CD4-positive, alpha-beta T cell treated with Interleukin-17A for 4 hours (primary cell): ENCODE results near the gene FLII.
A peak's percentile ranks its signal among the peaks of the same experiment; 100 is the strongest.
"Not testable (repeated sequence)": the region's sequence is repeated elsewhere in the genome, so short reads cannot be mapped to it uniquely, and the experiment has no call there.

ENCODE experiments used
- DNase-seq: peaks from one replicate; pipeline ENCODE4 v3.0.0-alpha.2; 2020; ENCODE audit warnings: mixed read lengths

FLII gene

DNA sequence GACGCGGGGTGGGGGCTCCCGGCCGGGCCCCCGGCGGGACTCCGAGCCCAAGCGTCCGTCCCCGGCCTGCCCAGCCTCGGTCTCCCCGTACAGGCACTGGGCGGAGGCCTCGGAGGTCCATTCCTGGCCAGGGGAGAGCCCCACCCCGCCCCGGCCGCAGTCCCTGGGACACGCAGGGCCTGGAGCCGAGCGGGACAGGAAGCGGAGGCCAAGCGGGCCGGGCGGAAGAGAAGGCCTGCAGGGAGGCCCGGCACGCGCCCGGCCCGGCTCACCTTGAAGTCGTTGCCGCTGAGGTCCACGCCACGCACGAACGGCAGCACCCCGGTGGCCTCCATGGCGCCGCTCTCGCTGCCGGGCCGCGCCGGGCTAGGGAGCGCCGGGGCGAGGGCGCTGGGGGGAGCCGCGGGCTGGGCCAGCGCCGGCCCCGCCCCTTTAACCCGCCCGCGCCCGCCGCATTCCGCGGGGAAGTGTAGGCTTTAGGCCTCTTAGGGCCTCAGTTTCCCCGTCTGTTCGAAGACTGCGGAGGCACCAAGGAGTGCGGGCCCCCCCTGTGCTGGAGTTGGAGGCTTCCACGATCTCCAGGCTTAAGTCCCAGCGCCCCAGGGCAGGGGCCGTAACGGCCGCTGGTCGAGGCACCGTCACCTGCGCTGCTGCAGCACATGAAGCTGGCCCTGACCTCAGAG is at the start of gene FLII:
Gene FLII (minus strand): TSS at position 383 of the 683 bp plus-strand sequence. CDS start 48 bp downstream, at position 335.
- peak; percentile 67 for DNase-seq

DNA sequence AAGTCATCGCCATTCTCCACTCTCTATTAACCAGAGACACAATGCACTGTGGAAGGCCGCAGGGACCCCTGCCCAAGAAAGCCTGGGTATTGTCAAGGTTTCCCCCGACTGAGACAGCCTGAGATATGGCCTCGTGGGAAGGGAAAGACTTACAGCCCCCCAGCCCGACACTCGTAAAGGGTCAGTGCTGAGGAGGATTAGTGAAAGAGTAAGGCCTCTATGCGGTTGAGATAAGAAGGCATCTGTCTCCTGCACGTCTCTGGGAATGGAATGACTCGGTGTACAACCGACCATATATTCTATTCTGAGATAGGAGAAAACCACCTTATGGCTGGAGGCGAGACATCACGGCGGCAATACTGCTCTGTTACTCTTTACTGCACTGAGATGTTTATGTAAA is 44.7 kb upstream of the FLII start:
- DNase-seq, result not testable (repeated sequence)

DNA sequence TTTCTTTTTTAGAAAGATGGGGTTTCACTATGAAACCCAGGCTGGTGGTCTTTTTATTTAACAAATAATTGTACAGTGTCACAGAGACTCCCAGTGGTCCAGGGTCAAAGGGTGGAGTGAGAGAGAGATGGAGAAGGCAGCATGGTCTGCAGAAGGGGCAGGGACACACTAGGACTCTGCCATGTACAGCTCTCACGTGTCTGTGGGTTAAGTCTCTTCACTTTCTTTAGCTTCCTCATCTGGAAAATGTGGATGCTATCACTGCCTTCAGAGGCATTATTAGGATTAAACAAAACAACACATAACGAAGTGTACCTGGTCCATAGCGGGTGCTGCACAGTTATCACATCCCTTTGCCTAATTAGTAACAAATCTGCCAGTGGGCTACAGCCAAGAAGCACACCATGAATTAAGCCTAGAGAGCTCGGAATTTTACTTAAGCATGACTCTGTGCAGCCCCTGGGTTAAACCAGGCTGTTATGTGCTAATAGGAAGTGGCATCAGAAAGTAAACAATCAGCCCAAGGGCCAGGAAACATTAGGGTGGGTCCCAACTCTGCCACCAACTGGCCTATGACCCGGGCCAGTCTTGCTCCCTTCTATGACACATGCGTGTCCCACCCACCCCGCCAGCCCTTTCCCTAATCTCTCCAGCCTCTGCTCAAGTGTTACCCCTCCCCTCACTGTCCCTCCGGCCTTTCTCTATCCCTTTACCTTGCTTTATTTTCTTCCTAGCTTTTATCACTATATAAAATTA is 42.4 kb upstream of the FLII start:
- DNase-seq, result no peak

DNA sequence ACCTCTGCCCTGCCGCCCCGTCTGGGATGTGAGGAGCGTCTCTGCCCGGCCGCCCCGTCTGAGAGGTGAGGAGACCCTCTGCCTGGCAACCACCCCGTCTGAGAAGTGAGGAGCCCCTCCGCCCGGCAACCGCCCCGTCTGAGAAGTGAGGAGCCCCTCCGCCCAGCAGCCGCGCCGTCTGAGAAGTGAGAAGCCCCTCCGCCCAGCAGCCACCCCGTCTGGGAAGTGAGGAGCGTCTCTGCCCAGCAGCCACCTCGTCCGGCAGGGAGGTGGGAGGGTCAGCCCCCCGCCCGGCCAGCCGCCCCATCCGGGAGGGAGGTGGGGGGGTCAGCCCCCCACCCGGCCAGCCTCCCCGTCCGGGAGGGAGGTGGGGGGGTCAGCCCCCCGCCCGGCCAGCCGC is 39.5 kb upstream of the FLII start:
- DNase-seq, result not testable (repeated sequence)

DNA sequence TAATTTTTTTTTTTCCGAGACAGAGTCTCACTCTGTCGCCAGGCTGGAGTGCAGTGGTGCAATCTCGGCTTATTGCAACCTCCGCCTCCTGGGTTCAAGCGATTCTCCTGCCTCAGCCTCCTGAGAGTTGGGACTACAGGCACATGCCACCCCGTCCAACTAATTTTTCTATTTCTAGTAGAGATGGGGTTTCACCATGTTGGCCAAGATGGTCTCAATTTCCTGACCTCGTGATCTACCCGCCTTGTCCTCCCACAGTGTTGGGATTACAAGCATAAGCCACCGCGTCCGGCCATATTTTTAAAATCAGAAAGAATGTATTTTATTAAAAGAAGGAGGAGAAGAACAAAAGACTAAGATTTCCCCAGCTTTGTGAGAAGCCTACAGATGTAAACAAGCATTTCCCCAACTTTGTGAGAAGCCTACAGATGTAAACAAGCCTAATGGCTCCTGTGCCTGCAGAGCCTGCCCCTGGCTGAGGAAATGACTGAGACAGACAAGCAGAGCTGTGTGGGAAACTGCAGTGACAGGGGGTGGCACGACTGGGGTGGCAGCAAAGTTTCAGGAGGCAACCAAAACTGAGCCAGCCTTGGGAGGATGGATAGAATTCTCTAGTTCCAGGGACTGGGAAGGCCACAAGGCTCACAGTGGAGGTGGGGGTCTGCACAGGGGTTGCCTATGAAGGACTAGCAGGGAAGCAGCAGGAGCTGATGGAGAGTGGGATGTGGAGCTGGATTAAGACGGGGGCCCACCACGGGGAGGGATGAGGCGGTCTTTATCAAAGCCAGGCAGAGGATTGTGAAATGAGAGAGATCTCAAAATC is 33.4 kb upstream of the FLII start:
- no peak for DNase-seq

DNA sequence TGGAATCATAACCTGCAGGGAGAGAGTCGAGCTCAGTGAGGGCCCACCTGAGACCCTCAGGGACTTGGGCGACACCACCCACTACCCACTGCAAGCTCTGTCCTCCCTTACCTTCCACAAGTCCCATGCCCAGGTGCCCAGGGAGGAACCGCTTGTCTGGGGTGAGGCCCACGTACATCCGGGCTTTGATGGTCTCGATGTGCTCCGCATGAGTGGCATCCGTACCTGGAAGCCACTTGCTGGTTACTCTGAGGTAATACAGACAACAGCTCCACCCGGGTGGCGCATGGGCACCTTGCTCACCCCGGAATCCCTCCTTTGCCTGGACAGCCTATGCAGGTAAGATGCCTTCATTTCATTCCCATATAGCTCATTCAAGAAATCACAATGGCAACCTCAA is 26.8 kb upstream of the FLII start:
- no peak for DNase-seq

DNA sequence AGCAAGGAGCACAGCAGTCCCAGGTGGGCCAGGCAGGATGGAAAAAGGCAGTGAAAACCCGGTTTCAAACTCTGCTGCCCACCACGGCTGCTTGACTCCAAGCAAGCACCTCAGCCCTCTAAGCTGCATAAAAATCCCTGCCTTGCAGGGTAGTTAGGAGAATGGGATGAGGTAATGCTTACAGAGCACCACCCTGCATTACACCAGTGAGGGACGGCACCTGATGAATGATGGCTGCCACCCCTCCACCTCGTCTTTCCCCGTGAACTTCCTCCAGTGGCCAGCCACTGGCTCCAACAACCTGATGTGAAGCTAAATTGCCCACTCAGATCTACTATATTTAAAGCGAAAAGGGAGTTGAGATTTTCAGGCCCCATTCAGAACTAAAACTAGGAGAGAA is 23.2 kb upstream of the FLII start:
- no peak for DNase-seq

DNA sequence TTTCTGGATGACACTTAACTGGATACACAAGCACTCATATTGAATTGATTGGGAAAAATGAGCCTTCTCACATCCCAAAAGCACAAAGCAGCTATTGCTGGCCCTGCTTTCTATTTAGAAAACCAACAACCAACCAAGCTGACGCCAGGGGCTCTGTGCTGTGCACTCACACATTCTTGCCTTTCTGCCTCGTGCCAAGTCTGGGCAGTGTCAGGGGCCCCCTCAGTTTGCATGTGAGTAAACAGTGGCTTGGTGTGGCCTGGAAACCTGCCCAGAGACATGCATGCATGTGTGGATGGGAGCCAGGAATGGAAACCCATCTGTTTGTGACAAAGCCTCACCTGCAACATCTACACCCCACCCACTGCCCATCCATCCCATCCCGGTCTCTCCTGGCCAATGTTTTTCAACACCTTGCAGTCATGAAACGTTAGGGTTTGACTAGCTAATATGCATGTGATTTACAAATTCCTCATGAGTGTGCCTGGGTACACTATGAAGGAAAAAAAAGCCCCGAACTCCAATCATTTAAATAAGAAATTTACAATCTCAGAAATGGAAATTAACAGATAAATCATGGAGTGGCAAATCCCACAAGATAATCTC is 22.3 kb upstream of the FLII start:
- no peak for DNase-seq

DNA sequence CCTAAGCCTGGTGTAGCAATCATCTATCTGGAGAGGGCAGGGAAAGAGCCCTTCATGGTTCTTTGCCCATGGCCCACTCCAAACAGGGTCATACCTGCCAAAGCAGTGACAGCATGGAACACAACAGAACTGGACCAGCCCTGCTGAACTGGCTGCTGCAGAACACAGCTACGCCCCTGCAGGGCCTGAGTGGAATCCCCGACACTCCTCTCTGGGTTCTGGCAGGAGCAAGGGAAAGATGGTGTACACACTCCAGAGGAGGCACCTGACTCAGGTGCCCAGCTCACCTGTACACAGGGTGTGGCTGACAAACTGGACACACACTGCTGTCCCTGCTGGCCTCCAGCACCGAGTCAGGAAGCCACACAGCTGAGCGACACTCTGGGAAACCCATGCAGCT is 21.7 kb upstream of the FLII start:
- no peak for DNase-seq

DNA sequence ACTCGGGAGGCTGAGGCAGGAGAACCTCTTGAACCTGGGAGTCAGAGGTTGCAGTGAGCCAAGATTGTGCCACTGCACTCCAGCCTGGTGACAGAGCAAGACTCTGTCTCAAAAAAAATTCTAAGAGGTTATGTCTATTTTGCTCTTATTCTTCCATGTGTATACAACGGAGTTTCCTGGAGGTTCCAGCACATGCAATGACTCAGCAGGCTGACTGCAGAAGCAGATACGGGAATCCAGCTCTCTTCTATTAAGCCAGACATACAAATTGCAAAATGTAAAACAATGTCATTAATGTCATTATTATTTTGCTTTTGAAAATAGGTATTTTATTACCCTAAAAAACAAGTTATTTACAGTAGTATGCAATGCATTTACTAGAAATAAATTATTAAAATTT is 20.3 kb upstream of the FLII start:
- no peak for DNase-seq

DNA sequence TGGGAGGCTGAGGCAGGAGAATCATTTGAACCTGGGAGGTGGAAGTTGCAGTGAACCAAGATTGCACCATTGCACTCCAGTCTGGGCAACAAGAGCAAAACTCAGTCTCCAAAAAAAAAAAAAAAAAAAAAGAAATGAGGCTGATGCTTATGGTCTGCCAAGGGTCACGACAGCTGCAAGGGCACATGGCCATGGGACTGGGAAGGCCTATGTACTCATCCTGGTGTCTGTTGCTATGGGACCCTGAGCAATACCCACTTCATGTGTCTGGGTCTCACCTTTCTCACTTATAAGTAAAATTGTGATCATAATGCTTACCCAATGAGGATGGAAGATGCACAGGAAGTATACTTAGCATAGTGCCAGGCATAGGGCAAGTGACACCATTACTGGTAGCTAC is 18.5 kb upstream of the FLII start:
- DNase-seq, result no peak

DNA sequence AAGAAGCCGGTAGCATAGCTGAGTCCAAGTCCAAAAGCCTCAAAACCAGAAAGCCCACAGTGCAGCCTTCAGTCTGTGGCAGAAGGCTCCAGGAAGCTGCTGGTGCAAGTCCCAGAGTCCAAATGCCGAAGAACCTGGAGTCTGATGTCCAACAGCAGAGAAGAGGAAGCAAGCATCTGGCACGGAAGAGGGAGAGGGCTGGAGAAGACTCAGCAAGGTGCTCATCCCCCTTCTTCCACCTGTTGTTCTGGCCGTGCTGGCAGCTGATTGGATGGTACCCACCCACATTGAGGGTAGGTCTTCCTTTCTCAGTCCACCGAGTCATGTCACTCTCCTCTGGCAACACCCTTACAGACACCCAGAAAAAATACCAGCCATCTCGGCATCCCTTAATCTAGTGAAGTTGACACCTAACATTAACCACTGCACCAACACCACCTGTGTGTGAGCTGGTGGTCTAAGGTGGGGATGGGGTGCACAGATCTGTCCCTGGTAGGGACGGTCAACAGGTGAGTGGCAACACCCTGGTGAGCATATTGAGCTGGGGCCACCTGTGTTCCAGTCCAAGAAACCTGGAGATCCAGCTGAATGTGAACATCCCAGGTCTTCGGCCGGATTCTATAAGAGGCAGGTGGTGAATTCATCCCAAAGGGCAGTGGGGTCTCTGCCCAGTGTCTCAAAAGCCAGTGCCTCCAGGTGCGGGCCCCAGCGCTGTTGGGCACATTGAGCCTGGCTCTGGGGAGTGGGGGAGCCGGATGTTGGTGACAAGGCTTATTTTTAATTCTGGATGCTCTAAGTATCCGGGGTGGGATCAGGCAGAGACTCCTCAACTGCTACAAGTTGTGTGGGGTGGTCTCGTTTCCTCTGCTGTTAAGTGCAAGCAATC is 11.8 kb upstream of the FLII start:
- no peak for DNase-seq

DNA sequence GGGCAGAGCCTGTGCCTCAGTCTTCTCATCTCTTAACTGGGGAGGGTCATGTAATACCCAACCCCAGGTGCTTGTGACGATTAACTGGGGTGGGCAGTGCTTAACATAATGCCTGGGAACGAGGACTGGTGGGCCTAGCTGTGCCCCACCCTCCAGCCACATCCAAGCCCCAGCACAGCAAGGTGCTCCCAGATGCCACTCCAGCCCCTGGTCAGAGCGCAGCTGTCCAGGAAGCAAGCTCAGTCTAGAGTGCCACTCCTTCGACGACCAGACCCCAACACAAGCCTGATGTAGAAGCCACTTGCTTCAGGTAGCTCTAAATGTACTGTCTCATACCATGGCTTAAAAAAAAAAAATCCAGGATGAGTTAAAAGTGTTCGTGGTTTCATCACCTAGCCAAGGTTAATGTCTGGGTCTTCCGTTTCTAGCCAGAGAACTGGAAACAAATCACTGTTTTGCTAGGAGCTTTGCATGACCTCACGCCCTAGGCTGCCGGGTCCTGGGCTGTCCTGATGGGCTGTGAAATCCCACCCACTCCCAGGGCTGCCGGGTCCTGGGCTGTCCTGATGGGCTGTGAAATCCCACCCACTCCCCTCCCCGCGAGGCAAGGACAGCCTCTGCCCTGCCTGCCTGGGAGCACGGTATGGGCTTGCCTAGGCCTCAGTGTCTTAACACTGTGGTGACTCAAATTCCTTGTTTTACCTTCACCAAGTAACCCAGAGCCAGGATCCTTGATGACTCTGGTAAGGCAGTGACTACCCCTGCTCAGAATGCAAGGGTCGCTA is 9.6 kb upstream of the FLII start:
- DNase-seq, result no peak

DNA sequence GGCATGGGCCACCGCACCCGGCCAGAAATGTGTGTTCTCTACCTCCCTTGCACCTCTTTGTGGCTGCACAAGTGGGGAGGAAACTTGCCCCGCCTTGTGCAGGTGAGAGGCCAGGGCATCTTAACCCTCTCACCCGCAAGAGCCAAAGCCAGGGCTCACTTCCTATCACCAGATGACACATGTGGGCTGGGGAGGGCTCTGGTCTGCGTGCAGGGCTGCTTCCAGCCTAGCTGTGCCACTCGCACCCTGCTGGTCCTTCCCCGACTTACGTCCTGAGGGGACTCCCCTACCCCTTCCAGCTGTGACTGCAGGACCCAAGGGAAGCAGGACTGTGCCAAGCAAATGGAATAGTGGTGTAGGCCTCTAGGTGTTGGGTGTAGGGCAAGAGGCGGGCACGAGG is 8.8 kb upstream of the FLII start:
- no peak for DNase-seq

DNA sequence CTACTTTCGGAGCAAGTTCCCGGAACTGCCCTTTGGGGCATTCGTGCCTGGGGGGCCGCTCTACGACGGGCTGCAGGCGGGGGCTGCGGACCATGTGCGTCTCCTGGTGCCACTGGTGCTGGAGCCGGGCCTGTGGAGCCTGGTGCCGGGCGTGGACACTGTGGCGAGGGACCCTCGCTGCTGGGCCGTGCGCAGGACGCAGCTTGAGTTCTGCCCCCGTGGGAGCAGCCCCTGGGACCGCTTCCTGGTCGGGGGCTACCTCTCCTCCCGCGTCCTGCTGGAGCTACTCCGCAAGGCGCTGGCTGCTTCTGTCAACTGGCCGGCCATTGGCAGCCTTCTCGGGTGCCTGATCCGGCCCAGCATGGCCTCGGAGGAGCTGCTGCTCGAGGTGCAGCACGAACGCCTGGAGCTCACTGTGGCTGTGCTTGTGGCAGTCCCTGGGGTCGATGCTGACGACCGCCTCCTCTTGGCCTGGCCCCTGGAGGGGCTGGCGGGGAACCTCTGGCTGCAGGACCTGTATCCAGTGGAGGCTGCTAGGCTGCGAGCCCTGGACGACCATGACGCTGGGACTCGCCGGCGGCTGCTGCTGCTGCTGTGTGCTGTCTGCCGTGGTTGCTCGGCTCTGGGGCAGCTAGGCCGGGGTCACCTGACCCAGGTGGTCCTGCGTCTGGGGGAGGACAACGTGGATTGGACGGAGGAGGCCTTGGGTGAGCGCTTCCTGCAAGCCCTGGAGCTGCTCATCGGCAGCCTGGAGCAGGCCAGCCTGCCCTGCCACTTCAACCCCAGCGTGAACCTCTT is 5.5 kb upstream of the FLII start:
- DNase-seq, result no peak

DNA sequence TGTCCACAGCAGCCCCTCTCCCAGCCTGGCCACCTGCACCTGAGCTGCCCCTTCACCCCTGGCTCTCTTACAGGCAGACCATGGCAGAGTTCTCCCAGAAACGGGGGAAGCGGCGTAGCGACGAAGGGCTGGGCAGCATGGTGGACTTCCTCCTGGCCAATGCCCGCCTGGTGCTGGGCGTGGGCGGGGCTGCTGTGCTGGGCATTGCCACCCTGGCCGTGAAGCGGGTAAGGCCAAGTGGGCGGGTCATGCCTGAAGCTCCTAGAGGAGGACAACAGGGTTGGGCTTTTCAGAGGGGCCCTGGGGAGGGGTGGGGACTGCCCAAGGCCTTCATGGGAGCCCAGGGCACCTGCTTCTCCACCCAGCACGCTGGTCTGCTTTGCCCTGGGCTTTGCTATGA is 4.1 kb upstream of the FLII start:
- DNase-seq, result no peak

DNA sequence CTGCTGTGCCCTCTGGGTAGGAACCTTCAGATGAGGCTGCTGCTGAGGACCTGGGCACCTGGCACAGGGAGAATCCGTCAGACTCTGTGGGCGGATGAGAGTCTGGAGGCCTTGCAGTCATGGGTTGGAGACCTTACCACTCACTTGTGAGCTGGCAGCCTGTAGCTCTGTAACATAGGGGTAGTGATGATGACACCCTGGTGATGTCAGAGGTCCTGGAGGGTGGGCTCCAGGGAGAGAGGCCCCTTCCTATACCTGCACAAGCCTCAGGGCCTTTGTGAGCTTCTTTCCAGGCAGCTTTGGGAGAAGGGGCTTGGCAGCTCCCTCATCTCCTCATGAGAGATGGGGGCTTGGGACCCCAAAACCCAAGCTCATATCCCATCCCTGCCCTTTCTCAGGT is 3.6 kb upstream of the FLII start:
- no peak for DNase-seq

DNA sequence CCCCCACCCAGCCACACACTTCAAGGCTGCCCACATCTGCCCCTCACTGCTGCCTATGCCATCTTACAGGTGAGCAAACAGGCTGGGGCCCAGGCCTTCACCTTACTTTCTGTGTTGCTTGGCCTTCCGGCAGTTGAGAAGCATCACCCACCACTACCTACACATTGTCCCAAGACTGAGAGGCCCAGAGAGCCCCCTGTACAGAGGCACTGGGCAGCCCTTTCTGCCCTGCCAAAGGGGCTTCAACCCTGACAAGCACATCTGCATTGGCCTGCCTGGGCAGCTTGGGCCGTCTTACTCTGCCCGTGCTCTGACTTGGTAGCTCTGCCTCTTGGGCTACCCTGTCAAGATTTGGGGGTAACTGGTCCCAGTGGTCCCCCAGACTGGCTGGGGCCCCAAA is 3.1 kb upstream of the FLII start:
- no peak for DNase-seq

DNA sequence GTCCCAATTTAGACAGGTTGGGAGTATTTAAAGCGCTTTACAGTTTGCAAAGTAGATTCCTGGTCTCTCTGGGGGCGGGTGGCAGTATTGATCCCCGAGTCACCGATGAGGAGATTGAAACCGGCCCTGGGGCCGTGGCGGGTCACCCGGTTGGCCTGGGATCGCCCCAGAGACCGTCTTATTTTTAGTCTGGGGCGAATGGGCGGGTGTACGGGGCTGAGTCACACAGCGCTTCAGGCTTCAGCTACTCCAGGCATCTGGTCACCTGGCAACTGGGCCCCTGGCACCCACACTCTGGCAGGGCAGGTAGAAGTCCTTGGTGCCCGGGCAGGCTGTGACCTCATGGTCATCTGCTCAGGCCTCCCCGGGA is 2.6 kb upstream of the FLII start:
- peak; percentile 48 for DNase-seq

DNA sequence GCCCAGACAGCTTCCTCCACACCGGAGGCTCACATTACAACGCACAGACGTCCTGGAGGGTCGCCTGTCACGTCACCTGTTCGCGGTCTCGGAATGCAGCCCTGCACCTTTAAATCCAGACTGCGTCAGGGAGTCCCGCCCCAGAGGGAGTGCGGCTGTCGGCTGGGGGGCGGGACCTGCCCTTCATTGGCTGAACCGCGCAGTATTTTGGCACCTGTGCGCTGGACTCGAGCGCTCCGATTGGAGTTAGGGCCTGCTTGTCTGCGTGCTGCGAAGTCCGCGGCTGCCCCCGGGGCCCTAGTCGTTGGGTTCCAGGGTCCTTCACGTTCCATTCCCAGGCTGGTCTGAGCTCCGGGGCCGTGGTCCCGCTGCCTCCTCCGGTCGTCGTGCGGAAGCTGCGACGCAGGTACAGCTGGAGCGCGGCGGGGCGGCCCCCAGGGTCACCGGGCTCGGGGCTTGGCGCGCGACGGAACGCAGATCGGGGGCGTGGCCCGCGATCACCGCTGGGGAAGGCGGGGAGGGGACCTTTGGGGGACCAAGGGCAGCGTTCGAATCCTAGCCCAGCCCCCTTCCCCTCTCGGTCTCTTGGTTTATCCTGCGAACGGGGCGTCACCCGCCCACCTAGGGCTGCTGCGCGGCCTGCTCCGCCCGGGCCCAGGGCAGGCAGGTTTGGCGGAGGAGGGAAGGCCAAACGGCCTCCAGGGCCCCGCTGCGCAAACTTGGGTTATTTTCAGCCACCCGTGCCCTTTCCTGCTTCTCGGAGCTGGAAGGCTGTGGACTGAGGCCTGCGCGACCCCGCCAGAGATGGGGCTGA is 2.0 kb upstream of the FLII start, which contains the start of gene MIEF2:
Gene MIEF2 (plus strand): TSS at position 331 of the 814 bp plus-strand sequence. CDS start 2,059 bp downstream, outside the sequence.
- peak; percentile 94 for DNase-seq
